Stimulated activated CD8-positive, alpha-beta memory T cell treated with anti-CD3 and anti-CD28 coated beads, Interleukin-4, amount 100 ng/mL, for 4 hours (primary cell): ENCODE results near the gene TRNP1.
"Not testable (repeated sequence)": the region's sequence is repeated elsewhere in the genome, so short reads cannot be mapped to it uniquely, and the experiment has no call there.

Experiments
- DNase-seq, 2 donors: peaks; one replicate each; pipeline ENCODE4 v3.0.0-alpha.2; 2020; ENCODE audit warnings: low read depth in 2 of 2, low spot score in 1 of 2

TRNP1 gene

GRCh38 chr1:26972390-26972789 is 21.1 kb upstream of the TRNP1 start:
- no peak for DNase-seq

GRCh38 chr1:26972821-26973220 is 20.7 kb upstream of the TRNP1 start:
- no peak for DNase-seq

DNA sequence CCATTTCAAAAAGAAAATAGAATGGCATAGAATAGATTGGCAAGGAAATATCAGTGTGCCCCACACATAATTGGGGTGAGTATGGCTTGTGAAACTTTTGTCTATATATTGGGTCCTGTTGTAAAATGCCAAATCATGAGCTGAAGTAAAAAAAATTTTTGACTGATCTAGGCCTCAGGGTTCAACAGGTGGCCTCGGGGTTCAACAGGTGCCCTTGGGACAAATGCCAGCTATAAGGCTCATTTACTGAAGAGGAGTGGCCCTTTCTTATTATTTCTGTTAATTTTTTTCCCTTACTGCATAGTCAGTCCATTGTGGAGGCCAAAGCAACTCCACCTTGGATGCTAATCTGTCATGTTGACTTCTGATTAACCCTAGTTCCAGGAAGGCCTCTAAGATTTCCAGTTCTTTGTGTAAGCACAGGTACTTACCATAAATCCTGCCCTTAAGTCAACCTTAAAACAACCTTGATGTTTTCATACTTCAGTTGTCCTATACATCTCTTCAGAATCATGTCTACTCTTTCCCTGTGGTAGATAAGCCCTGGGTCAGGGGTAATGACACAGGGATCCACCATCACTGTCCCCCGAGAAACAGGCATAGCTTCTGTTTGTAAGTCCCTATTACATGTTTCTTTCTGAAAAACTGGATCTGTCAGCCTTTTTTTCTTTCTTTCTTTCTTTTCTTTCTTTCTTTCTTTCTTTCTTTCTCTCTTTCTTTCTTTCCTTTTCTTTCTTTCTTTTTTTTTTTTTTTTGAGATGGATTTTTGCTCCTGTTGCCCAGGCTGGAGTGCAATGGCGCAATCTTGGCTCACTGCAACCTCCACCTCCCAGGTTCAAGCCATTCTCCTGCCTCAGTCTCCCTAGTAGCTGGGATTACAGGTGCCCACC is 16.6 kb upstream of the TRNP1 start:
- no peak for DNase-seq

GRCh38 chr1:26978901-26979300 is 14.6 kb upstream of the TRNP1 start:
- no peak for DNase-seq

DNA sequence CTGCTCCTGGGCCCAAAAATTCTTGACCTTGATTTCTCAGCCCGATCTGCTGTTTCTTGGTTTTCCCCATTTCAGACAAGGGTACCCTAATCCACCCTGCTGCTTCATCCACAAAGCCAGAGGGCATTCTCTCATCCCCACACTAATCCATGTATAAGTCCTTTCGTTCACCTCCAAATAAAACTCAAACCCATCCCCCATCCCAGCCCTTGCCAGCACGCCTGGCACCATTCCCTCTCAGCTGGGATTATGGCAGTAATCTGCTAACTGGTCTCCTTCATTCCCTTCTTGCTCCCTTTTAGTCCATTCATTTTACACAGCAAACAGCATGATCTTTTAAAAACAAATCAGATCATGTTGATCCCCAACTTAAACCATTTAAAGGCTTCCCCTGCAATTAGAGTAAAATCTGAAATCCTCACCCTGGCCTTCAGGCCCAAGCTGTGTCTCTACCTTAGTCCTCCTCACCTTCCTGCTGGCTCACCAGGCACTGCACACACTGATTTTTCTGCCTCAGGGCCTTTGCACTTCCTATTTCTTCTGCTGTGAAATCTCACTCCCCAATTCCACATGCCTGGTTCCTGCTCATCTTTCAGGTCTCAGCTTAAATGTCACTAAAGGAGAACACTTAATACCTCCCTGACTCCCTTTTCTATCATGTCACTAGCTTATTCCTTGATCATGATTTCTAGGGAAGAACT is 12.2 kb upstream of the TRNP1 start:
- DNase-seq: no peak

- DNase-seq: no peak
These were observed 9.6 kb upstream of the TRNP1 start for GRCh38 chr1:26983863-26984262.

GRCh38 chr1:26984291-26984690 is 9.2 kb upstream of the TRNP1 start:
- DNase-seq: no peak

- no peak for DNase-seq
These were observed 6.8 kb upstream of the TRNP1 start for GRCh38 chr1:26986658-26987057.

DNA sequence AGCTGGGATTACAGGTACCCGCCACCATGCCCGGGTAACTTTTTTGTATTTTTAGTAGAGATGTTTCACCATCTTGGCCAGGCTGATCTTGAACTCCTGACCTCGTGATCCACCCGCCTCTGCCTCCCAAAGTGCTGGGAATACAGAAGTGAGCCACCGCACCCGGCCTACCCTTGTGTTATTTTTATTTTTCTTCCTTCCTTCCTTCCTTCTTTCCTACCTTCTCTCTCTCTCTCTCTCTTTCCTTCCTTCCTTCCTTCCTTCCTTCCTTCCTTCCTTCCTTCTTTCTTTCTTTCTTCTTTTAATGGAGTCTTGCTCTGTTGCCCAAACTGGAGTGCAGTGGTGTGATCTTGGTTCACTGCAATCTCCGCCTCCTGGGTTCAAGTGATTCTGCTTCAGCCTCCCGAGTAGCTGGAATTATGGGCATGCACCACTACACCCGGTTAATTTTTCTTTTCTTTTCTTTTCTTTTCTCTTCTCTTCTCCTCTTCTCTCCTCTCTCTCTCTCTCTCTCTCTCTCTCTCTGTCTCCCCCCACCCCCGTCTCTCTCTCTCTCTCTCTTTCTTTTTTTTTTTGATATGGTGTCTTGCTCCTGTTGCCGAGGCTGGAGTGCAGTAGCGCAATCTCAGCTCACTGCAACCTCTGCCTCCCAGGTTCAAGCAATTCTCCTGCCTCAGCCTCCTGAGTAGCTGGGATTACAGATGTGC is 3.9 kb upstream of the TRNP1 start:
- DNase-seq: not testable (repeated sequence)

DNA sequence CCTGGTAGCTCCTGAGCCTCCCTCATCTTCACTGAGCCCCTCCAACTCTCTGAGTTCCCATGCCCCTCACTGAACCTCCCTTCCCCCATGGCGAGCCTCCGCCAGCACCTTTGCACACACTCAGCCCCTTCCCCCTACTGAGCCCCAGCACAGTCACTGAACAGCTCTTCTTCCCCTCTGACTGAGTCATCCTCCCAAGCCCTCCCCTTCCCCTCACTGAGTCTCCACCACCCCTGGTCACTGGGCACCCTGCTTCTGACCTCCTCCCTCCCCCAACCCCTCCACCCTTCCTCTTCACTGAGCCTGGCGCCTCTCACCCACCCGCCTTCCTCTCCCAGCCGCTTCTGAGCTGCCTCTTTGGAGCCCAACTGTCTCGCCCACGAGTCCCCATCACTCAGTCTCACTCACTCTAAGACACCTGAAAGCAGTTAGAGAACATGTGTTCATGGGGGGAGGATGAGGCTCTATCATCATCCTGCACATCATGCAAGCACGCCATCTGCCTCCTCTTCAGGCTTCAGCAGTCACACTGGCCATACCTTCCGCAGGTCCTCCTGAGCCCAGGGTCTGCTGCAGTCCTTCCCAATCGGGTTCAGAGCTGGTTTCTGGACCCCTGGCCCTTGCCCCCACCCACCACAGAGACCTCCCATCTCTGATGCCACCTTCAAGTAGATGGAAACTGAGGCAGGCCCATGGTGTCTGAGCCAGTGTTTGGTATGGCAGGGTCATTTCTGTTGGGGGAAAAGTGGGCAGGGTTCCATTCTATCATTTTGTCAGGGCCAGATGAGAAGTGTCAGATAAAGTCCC is 2.0 kb upstream of the TRNP1 start:
- DNase-seq: no peak

- no peak for DNase-seq
These were observed 711 bp downstream of the TRNP1 start for GRCh38 chr1:26994020-26994786.

DNA sequence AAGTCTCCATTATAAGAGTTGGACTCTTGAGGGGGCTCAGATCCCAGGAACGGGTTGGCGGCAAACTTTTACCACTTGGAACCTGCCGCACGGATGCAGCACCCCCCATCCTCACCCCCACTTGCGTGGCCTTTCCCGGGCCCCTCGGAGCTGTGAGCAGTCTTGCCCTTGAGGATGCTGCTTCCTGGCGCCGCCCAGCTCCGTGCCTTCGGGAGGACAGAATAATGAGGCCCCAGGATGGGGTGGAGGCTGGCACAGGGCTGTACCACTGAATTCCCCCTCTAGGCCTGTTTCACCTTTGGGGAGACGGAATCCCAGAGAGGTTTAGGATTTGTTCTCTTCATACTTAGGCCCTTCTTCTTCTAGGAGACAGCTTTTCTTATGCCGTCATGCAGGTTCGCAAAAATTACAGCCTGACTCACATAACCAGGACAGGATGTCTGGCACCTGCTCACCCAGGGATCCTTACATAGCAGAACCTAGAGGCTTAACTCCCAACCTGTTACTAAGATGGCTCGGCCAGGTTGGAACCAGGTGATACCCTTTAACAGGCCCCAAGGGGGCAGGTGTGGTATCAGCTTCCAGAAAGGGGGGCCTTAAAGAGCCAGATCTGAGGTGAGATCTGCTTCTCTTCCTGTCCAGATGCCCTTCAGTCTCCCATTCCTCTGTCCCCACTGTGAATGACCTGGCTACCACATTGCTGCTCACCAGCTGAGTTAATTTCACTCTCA is 1.5 kb downstream of the TRNP1 start:
- no peak for DNase-seq

GRCh38 chr1:26996024-26996423 is 2.5 kb downstream of the TRNP1 start:
- DNase-seq: no peak

GRCh38 chr1:26996665-26997064 is 3.2 kb downstream of the TRNP1 start:
- no peak for DNase-seq

DNA sequence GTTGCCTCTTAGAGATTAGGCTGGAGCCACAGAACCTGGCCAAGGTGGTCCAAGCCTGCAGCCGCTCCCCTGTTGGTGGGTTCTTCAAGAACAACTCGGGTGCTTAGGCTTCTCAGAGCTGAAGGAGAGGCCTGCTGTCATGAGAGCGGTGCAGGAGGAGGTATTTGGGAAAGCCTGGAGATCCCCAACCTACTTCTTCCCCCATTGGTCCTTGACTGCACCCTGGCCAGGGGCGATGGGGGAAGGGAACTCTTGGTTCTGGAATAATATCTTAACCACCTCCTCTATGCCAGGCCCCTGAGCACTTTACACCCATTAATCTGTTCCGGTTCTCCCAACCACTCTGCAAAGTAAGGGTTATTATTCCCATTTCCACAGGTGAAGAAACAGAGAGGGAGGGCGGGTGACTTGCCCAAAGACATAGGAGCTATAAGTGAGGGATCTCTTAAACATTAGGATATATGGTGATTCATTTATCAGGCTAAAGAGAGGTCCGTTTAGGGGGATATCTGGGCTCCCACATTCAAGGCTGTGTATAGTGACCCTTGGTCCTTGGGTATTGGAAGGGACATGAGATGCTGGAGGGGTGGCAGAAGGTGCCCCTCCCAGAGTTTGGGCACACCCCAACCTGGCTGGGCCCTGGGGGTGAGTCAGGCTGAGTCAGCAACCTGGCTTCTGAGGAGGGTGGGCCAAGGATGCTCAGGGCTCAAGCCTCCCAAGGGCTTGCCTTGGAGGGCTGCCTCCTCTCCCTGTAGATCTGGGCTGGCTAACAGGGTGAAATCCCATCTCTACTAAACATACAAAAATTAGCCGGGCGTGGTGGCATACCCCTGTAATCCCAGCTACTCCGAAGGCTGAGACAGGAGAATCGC is 5.2 kb downstream of the TRNP1 start:
- no peak for DNase-seq

DNA sequence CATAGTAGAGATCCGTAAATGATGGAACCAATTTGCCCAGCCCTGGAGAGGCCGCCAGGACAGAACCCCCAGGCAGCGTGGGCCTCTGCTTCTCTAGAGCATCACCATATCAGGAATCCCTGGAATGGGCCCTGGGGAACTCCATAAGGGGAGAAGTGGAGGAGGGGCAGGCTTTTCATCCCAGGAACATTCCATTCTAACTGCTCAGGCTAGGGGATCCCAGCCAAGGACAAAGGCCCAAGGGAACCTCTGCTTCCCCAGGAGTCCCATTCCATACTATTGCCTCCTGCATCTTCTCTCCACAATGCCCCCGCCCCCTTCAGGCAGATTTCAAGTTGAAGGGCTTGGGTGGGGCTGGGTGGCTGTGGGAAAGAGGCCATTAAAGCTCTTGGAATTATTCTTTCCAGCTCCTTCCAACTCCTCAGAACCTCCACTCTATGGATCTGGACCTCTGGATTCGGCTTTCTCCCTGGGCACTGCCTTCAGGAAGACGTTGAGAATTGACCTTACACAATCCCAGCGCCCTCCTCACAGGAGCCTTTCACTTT is 6.0 kb downstream of the TRNP1 start:
- DNase-seq: no peak

DNA sequence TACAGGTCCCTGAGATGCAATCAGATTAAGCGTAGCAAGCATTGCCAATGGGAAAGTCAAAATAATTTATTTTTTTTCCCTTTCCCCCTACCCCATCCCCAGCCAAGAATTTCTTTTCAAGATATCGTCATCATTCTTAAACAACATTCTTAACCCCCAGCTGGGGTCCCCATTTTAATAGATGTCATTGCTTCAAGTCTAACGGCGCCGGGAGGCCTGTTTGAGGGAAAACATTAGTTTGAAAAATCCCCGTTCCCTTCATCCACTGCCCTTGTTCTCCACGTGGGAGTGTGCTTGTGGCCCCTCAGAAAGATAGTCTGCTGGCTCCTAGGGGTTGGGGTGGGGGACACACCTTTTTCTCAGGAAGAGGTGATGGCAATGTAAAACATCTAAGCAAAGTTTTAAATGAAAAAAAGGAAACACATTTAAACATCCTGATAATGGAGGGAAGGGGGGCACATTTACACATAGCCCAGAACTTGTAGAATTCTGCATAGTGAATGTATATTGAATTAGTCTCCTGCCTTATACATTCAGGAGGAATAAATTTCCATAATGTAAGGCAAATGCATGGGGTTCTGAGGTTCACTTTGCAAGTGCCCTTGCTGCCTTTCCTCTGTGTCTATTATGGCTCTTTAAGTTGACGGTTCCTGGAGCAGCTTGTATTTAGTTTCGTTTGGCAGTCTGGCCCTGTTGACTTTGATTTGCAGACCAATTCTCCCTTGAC is 6.8 kb downstream of the TRNP1 start:
- DNase-seq: no peak
